H1 (cell line): ENCODE data around the gene MFAP1. TPM values are rescaled to one million over a fixed set of nuclear protein-coding genes. Genes with fewer than 3 reads are reported as not detected.

Source experiments
- CTCF ChIA-PET: fragments of 300-600 bp; sonication (Branson Sonifier 250); formaldehyde crosslinking; loops from one replicate; lab custom pipeline; 2021; ENCODE audit not compliant: partially characterized antibody; lab: Charles Lee
- POLR2A ChIA-PET: fragments of 300-600 bp; sonication (Branson Sonifier 250); formaldehyde crosslinking; loops from one replicate; lab custom pipeline; 2021; ENCODE audit warnings: inconsistent platforms; ENCODE audit not compliant: partially characterized antibody; lab: Charles Lee
- DNase-seq, 2 experiments: peaks; one replicate each; pipeline versions ENCODE4 v3.0.0 to v3.0.0-alpha.2; 2010 to 2022; ENCODE audit warnings: low spot score in 2 of 2, low read depth in 1 of 2, mixed read lengths in 1 of 2
- FAIRE-seq: peaks from 2 replicates; lab custom pipeline; 2011; peaks lifted over from hg19 to GRCh38; lab: Jason Lieb, UNC
- H2AFZ ChIP-seq: 2 replicates; pipeline ENCODE4 v1.8.1; 2012; ENCODE audit warnings: low read length, inconsistent platforms
- H2AK5ac ChIP-seq: 2 replicates; pipeline ENCODE4 v1.6.1; 2013; ENCODE audit warnings: low read depth, low read length
- H2BK120ac ChIP-seq: replicated peaks from 2 replicates; pipeline ENCODE3; 2013; ENCODE audit warnings: low read depth, low read length, inconsistent platforms
- H2BK12ac ChIP-seq: 2 replicates; pipeline ENCODE4 v1.6.1; 2013; ENCODE audit warnings: low read depth, low read length
- H2BK15ac ChIP-seq: 2 replicates; pipeline ENCODE4 v1.6.1; 2013; ENCODE audit warnings: low read length
- H2BK20ac ChIP-seq: 2 replicates; pipeline ENCODE4 v1.6.1; 2013; ENCODE audit warnings: low read length
- H2BK5ac ChIP-seq: 2 replicates; pipeline ENCODE4 v1.6.1; 2013; ENCODE audit warnings: low read depth, low read length
- H3K14ac ChIP-seq: 2 replicates; pipeline ENCODE4 v1.6.1; 2013; ENCODE audit warnings: inconsistent platforms; ENCODE audit not compliant: insufficient read length
- H3K18ac ChIP-seq: 2 replicates; pipeline ENCODE4 v1.6.1; 2013; ENCODE audit warnings: low read length; ENCODE audit errors: extremely low read depth
- H3K23ac ChIP-seq: 2 replicates; pipeline ENCODE4 v1.6.1; 2013; ENCODE audit warnings: inconsistent platforms; ENCODE audit not compliant: insufficient read length
- H3K23me2 ChIP-seq: 2 replicates; pipeline ENCODE4 v1.6.1; 2013; ENCODE audit warnings: low read depth, low read length
- H3K27ac ChIP-seq: 2 replicates; pipeline ENCODE4 v1.6.1; 2011; ENCODE audit warnings: low read depth, low read length, inconsistent platforms
- H3K27me3 ChIP-seq, 4 experiments: replicated peaks in 1 of 4; 1 replicate in 1 of 4; 2 replicates in 3 of 4; pipeline versions ENCODE4 v1.6.1 to v1.8.1; 2011 to 2013; ENCODE audit warnings: low read length in 3 of 4, mild to moderate bottlenecking in 3 of 4, inconsistent platforms in 2 of 4, mixed read lengths in 2 of 4, moderate library complexity in 1 of 4; ENCODE audit not compliant: control insufficient read depth in 3 of 4, insufficient read depth in 3 of 4; ENCODE audit errors: extremely low read depth in 1 of 4
- H3K36me3 ChIP-seq, 4 experiments: 2 replicates each; pipeline versions ENCODE4 v1.6.1 to v1.8.1; 2011 to 2013; ENCODE audit warnings: mild to moderate bottlenecking in 4 of 4, low read length in 3 of 4, moderate library complexity in 2 of 4, control low read depth in 1 of 4, inconsistent platforms in 1 of 4; ENCODE audit not compliant: insufficient read depth in 4 of 4, control insufficient read depth in 2 of 4
- H3K4ac ChIP-seq: replicated peaks from 2 replicates; pipeline ENCODE3; 2013; ENCODE audit warnings: low read length, low read depth, mixed read lengths, inconsistent platforms; ENCODE audit not compliant: insufficient read length
- H3K4me1 ChIP-seq, 4 experiments: replicated peaks in 1 of 4; 1 replicate in 1 of 4; 2 replicates in 3 of 4; pipeline versions ENCODE4 v1.6.1 to v1.8.1; 2011 to 2013; ENCODE audit warnings: low read length in 3 of 4, inconsistent platforms in 2 of 4, mixed read lengths in 1 of 4; ENCODE audit not compliant: insufficient read depth in 4 of 4, control insufficient read depth in 3 of 4
- H3K4me2 ChIP-seq, 2 experiments: 2 replicates each; pipeline versions ENCODE4 v1.6.1 to v1.8.1; 2011 to 2013; ENCODE audit warnings: low read depth in 2 of 2, low read length in 2 of 2, control low read depth in 1 of 2, inconsistent platforms in 1 of 2, mild to moderate bottlenecking in 1 of 2; ENCODE audit not compliant: insufficient read depth in 1 of 2
- H3K4me3 ChIP-seq, 4 experiments: fragments of 200-600, 300-600 bp in 1 of 4; sonication (generic), shearing (Covaris generic), sonication (Bioruptor Twin) in 1 of 4; 2 replicates each; pipeline versions ENCODE4 v1.5.1 to v1.8.1; 2011 to 2016; ENCODE audit warnings: low read length in 4 of 4, low read depth in 3 of 4, control low read depth in 2 of 4, inconsistent platforms in 2 of 4, mild to moderate bottlenecking in 2 of 4, mixed read lengths in 1 of 4, moderate library complexity in 1 of 4; ENCODE audit not compliant: insufficient read depth in 2 of 4; ENCODE audit errors: extremely low read depth in 1 of 4
- H3K56ac ChIP-seq: replicated peaks from 2 replicates; pipeline ENCODE3; 2013; ENCODE audit warnings: low read depth, mild to moderate bottlenecking, mixed read lengths, low read length, inconsistent platforms; ENCODE audit not compliant: insufficient read length
- H3K79me1 ChIP-seq: 2 replicates; pipeline ENCODE4 v1.6.1; 2013; ENCODE audit warnings: low read depth, low read length, control low read depth
- H3K79me2 ChIP-seq, 2 experiments: 2 replicates each; pipeline versions ENCODE4 v1.6.1 to v1.8.1; 2012 to 2013; ENCODE audit warnings: low read length in 2 of 2, mild to moderate bottlenecking in 2 of 2, inconsistent platforms in 1 of 2; ENCODE audit not compliant: insufficient read depth in 2 of 2, control insufficient read depth in 1 of 2
- H3K9ac ChIP-seq, 4 experiments: replicated peaks in 1 of 4; 1 replicate in 1 of 4; 2 replicates in 3 of 4; pipeline versions ENCODE4 v1.6.1 to v1.8.1; 2011 to 2013; ENCODE audit warnings: low read depth in 3 of 4, low read length in 3 of 4, control low read depth in 2 of 4, mild to moderate bottlenecking in 2 of 4, moderate library complexity in 2 of 4, inconsistent platforms in 1 of 4; ENCODE audit errors: extremely low read depth in 1 of 4
- H3K9me3 ChIP-seq, 2 experiments: 2 replicates each; pipeline versions ENCODE4 v1.6.1 to v1.8.1; 2012 to 2013; ENCODE audit warnings: mild to moderate bottlenecking in 2 of 2, moderate library complexity in 2 of 2, control low read depth in 1 of 2, inconsistent platforms in 1 of 2, low read depth in 1 of 2, low read length in 1 of 2, mixed read lengths in 1 of 2; ENCODE audit not compliant: insufficient read depth in 2 of 2
- H4K20me1 ChIP-seq, 2 experiments: replicated peaks in 1 of 2; 2 replicates each; pipeline versions ENCODE3 to v1.8.1; 2011 to 2013; ENCODE audit warnings: inconsistent platforms in 2 of 2, low read length in 2 of 2, mild to moderate bottlenecking in 1 of 2; ENCODE audit not compliant: insufficient read depth in 2 of 2, control insufficient read depth in 1 of 2
- H4K5ac ChIP-seq: 2 replicates; pipeline ENCODE4 v1.6.1; 2013; ENCODE audit warnings: low read length, low read depth, mixed read lengths, inconsistent platforms; ENCODE audit not compliant: insufficient read length
- H4K8ac ChIP-seq: 2 replicates; pipeline ENCODE4 v1.8.0; 2013; ENCODE audit warnings: mild to moderate bottlenecking, moderate library complexity, low read length, inconsistent platforms; ENCODE audit not compliant: insufficient read depth; ENCODE audit errors: extremely low read depth
- H4K91ac ChIP-seq: replicated peaks from 2 replicates; pipeline ENCODE3; 2013; ENCODE audit warnings: low read length, mixed read lengths, inconsistent platforms; ENCODE audit not compliant: insufficient read length
- WGBS, 2 experiments: shearing (Covaris generic) in 1 of 2; methylation state at CpG; one replicate each; pipeline versions ENCODE4 v1.1.6 to v1.1.7; 2013 to 2015; ENCODE audit warnings: low lambda C conversion rate in 2 of 2, mixed read lengths in 2 of 2, inconsistent platforms in 1 of 2, low coverage in 1 of 2, missing lambda C conversion rate in 1 of 2; ENCODE audit not compliant: insufficient replicate concordance in 2 of 2, insufficient coverage in 1 of 2, insufficient read length in 1 of 2; ENCODE audit errors: extremely low coverage in 1 of 2, missing lambda C conversion rate in 1 of 2; 5-methylcytosine and 5-hydroxymethylcytosine counted together
- polyA plus RNA-seq, 7 experiments: library from polyadenylated mRNA; depleted of rRNA in 3 of 7; stranded (reverse) in 5 of 7; unstranded in 2 of 7; fragments of >200 nt in 5 of 7; fragments of 200-250 nt in 2 of 7; gene quantifications; 1 replicate in 5 of 7; 2 replicates in 1 of 7; 4 replicates in 1 of 7; pipeline versions ENCODE4 v1.2.1 to v1.2.3, GENCODE V29; 2011 to 2013; ENCODE audit warnings: missing spikeins in 2 of 7, mixed read lengths in 2 of 7
- total RNA-seq: library from RNA; stranded (reverse); fragmentation: NEBNext Ultra II Directional; extraction: Animal tissue kit (Norgen Biotek cat#: 25700); gene quantifications from 2 replicates; pipeline ENCODE4 v1.2.1, GENCODE V29; 2021

MFAP1 gene
- total and polyA plus RNA-seq, 2 of the 8 experiments (the other 6 are each of a cell fraction or from before 2014, with no cell fraction given): 23.6 to 36.7 TPM

- Histone ChIP-seq H3K4me1 (peaks cover 0 to 12% (median 5%) of the 10 kb centered on the region in 4 experiments; a peak in 5 of 7 replicates), H3K9ac (no peak overlapping the region), H2BK12ac (no peak overlapping the region), H2BK20ac (no peak overlapping the region), H3K36me3 (peaks cover 21 to 36% (median 27%) of the 10 kb centered on the region in 4 experiments), H4K91ac (no peak overlapping the region), H4K8ac (no peak overlapping the region), H3K4me2 (peak overlapping the region; percentile 83 to 98), H3K14ac (no peak overlapping the region), H2BK120ac (no peak overlapping the region), H2AFZ (no peak overlapping the region), H4K5ac (no peak overlapping the region), H3K9me3 (no peaks in the 10 kb centered on the region), H3K79me1 (no peaks in the 10 kb centered on the region), H3K79me2 (no peaks in the 10 kb centered on the region), H3K4ac (no peak overlapping the region), H3K18ac (no peak overlapping the region), H3K23me2 (peaks cover 12% of the 10 kb centered on the region), H3K4me3 (peak overlapping the region; percentile 51 to 78 (median 71)), H4K20me1 (peaks cover 0 to 3% of the 10 kb centered on the region in 2 experiments), H3K56ac (no peak overlapping the region), H3K23ac (no peak overlapping the region), H2AK5ac (no peak overlapping the region), H3K27me3 (peaks cover 0 to 2% (median 0%) of the 10 kb centered on the region in 4 experiments; a peak in 2 of 7 replicates), H3K27ac (no peak overlapping the region), H2BK5ac (no peak overlapping the region), H2BK15ac (no peak overlapping the region)
- 62% methylated on average over 1 of the region's 1 CpG; no CpG with 5 or more reads in 1 of the 2 experiments for WGBS, 2 experiments
- no peak for FAIRE-seq
- ChIA-PET POLR2A (interaction anchor here (0.7 to 4.8 kb wide), 7 partner anchors 10 to 52 kb away, joined by 3 to 54 read pairs (median 6); partner anchors contain the start of genes HYPK, SERF2 and SERINC4), CTCF (interaction anchor here (0.8 to 4.8 kb wide), 7 partner anchors 13 to 267 kb away, joined by 3 to 50 read pairs (median 4); partner anchors contain the start of gene SERF2)
- DNase-seq: peak; percentile 31 to 66
Observed at GRCh38 chr15:43775411-43775965, 49.0 kb downstream of the MFAP1 start.
